B cell (primary cell): ENCODE data around the gene NAB2. TPM values are rescaled to one million over a fixed set of nuclear protein-coding genes. Genes with fewer than 3 reads are reported as not detected.

Source experiments
- ATAC-seq: fragments of 200-7000 bp; cut with Tn5 transposase; one replicate; pipeline ENCODE4 v1.10.0; 2021; ENCODE audit warnings: low read depth, mild to moderate bottlenecking, moderate number of reproducible peaks, moderate library complexity
- CTCF ChIA-PET: fragments of 350-600 bp; sonication (Branson Sonifier 250); formaldehyde crosslinking; loops from one replicate; lab custom pipeline; 2021; ENCODE audit warnings: antibody characterized with exemption, inconsistent platforms; lab: Charles Lee
- POLR2A ChIA-PET: fragments of 350-600 bp; sonication (Branson Sonifier 250); formaldehyde crosslinking; loops from one replicate; lab custom pipeline; 2021; ENCODE audit warnings: antibody characterized with exemption; lab: Charles Lee
- DNase-seq: peaks from one replicate; pipeline ENCODE4 v3.0.0; 2013
- H2AFZ ChIP-seq: 2 replicates; pipeline ENCODE4 v1.6.1; 2012; ENCODE audit warnings: mild to moderate bottlenecking, low read depth, low read length; ENCODE audit not compliant: insufficient read depth, poor library complexity, severe bottlenecking
- H3K27ac ChIP-seq, 2 donors: 1 replicate in 1 of 2; 2 replicates in 1 of 2; pipeline ENCODE4 v1.5.1; 2012 to 2013; ENCODE audit warnings: low read length in 2 of 2, mild to moderate bottlenecking in 2 of 2, moderate library complexity in 1 of 2
- H3K27me3 ChIP-seq, 4 experiments: fragments of 200-600 bp in 1 of 4; sonication (generic) in 1 of 4; replicated peaks in 1 of 4; 1 replicate in 2 of 4; 2 replicates in 2 of 4; pipeline versions ENCODE4 v1.6.1 to v1.7.0; 2013 to 2016; ENCODE audit warnings: low read length in 3 of 4, mild to moderate bottlenecking in 2 of 4, mixed read lengths in 1 of 4, moderate library complexity in 1 of 4; ENCODE audit not compliant: insufficient read depth in 4 of 4, control insufficient read depth in 3 of 4; ENCODE audit errors: control extremely low read depth in 1 of 4
- H3K36me3 ChIP-seq, 2 experiments: replicated peaks in 1 of 2; 1 replicate in 1 of 2; 2 replicates in 1 of 2; pipeline versions ENCODE4 v1.6.1 to v1.7.1; 2013; ENCODE audit warnings: low read length in 1 of 2; ENCODE audit not compliant: insufficient read depth in 2 of 2, control insufficient read depth in 1 of 2; ENCODE audit errors: control extremely low read depth in 1 of 2, extremely low read depth in 1 of 2
- H3K4me1 ChIP-seq, 2 donors: fragments of 200-600 bp in 1 of 2; sonication (generic) in 1 of 2; 1 replicate in 1 of 2; 2 replicates in 1 of 2; pipeline versions ENCODE4 v1.5.1 to v1.6.1; 2013 to 2017; ENCODE audit warnings: low read length in 2 of 2; ENCODE audit not compliant: control insufficient read depth in 2 of 2, insufficient read depth in 2 of 2
- H3K4me2 ChIP-seq: replicated peaks from 2 replicates; pipeline ENCODE3; 2012; ENCODE audit warnings: mild to moderate bottlenecking, low read depth, low read length; ENCODE audit not compliant: poor library complexity, severe bottlenecking
- H3K4me3 ChIP-seq, 5 experiments: fragments of 200-600 bp in 1 of 5; sonication (generic) in 1 of 5; 1 replicate in 3 of 5; 2 replicates in 2 of 5; pipeline versions ENCODE4 v1.5.1 to v1.7.0; 2011 to 2016; ENCODE audit warnings: low read length in 4 of 5, mild to moderate bottlenecking in 4 of 5, low read depth in 2 of 5, control low read depth in 1 of 5, moderate library complexity in 1 of 5; ENCODE audit not compliant: insufficient read depth in 1 of 5; ENCODE audit errors: control extremely low read depth in 1 of 5, extremely low read depth in 1 of 5
- H3K79me2 ChIP-seq: fragments of 200-600 bp; sonication (generic); one replicate; pipeline ENCODE4 v1.6.0; 2016; ENCODE audit warnings: low read length; ENCODE audit not compliant: control insufficient read depth, insufficient read depth
- H3K9ac ChIP-seq: fragments of 200-600 bp; sonication (generic); 2 replicates; pipeline ENCODE4 v1.6.1; 2017; ENCODE audit warnings: mild to moderate bottlenecking, low read length, moderate library complexity
- H3K9me3 ChIP-seq, 3 donors: one replicate each; pipeline versions ENCODE4 v1.6.1 to v1.7.1; 2013; ENCODE audit warnings: low read length in 2 of 3; ENCODE audit not compliant: control insufficient read depth in 2 of 3, insufficient read depth in 1 of 3; ENCODE audit errors: control extremely low read depth in 1 of 3
- H4K20me1 ChIP-seq: 2 replicates; pipeline ENCODE4 v1.6.0; 2012; ENCODE audit warnings: mild to moderate bottlenecking, low read length; ENCODE audit not compliant: insufficient read depth, control insufficient read depth, poor library complexity, severe bottlenecking
- H3K27ac Mint-ChIP-seq: one replicate; pipeline ENCODE4 v1.8.0; 2021; ENCODE audit warnings: mixed read lengths
- H3K27me3 Mint-ChIP-seq: one replicate; pipeline ENCODE4 v1.8.0; 2021; ENCODE audit warnings: mixed read lengths
- H3K4me1 Mint-ChIP-seq: one replicate; pipeline ENCODE4 v1.8.0; 2021; ENCODE audit warnings: mixed read lengths
- H3K4me3 Mint-ChIP-seq: one replicate; pipeline ENCODE4 v1.8.0; 2021; ENCODE audit warnings: mixed read lengths
- H3K9me3 Mint-ChIP-seq: one replicate; pipeline ENCODE4 v1.8.0; 2022; ENCODE audit warnings: mixed read lengths; ENCODE audit not compliant: insufficient read depth
- EZH2 ChIP-seq: IDR thresholded peaks from 2 replicates; pipeline ENCODE4 v1.6.1; 2012; ENCODE audit warnings: borderline replicate concordance, low read depth, mild to moderate bottlenecking, moderate library complexity, low read length; ENCODE audit not compliant: insufficient read depth, poor library complexity, severe bottlenecking
- WGBS: methylation state at CpG from one replicate; pipeline ENCODE4 v1.1.5; 2013; ENCODE audit warnings: missing lambda C conversion rate; ENCODE audit not compliant: insufficient coverage; 5-methylcytosine and 5-hydroxymethylcytosine counted together
- intact Hi-C: fragments of 100-400 bp; cut with micrococcal nuclease; formaldehyde crosslinking; loops from one replicate; pipeline ENCODE4 v1.10.0; 2022
- polyA plus RNA-seq: library from polyadenylated mRNA; depleted of rRNA; stranded (reverse); fragments of >200 nt; gene quantifications from 2 replicates; pipeline ENCODE4 v1.2.3, GENCODE V29; 2012
- total RNA-seq, 2 donors: library from RNA; stranded (reverse); fragments of 120-200 nt in 1 of 2; gene quantifications; 1 replicate in 1 of 2; 2 replicates in 1 of 2; pipeline versions ENCODE4 v1.2.3 to v1.2.4, GENCODE V29; 2013 to 2022
- TF ChIP-seq, protein P1 (sequence below): fragments of 200-600 bp; IDR thresholded peaks from one replicate; pipeline ENCODE4 v1.8.0; 2022; ENCODE audit warnings: antibody characterized with exemption, mild to moderate bottlenecking

The NAB2 gene
- total and polyA plus RNA-seq, 2 donors (not counting 1 experiment from before 2014, with no cell fraction given), result 6.7 to 52.1 TPM

DNA sequence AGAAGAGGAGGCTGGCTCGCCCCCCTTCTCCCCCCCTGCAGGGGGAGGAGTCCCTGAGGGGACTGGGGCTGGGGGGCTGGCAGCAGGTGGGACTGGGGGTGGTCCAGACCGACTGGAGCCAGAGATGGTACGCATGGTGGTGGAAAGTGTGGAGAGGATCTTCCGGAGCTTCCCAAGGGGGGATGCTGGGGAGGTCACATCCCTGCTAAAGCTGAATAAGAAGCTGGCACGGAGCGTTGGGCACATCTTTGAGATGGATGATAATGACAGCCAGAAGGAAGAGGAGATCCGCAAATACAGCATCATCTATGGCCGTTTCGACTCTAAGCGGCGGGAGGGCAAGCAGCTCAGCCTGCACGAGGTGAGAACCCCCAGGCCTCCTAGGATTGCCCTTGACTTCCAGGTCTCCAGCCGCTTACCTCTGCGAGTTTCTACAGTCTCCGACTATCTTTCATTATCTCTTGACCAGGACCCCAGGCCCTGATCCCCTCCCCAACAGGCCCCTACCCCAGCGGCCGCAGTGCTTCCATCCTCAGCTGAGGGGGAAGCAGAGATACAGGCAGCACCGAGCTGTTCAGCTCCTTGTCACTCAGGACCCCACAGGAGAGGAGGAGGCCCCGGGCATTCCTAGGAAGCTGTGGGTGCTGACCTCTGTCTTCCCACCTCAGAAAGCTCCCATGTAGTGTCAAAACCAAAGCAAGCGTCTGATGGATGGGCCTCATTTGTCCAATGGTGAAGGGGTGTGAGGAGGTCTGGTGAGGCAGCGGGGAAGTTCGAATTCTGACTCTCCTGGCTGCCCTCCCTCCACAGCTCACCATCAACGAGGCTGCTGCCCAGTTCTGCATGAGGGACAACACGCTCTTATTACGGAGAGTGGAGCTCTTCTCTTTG is 3.0 kb downstream of the NAB2 start:
- Histone ChIP-seq H3K27ac (peak overlapping the region in 1 of 2 donors; percentile 3), H4K20me1 (peaks cover 18% of the 10 kb centered on the region), H3K4me1 (peaks cover 22 to 42% of the 10 kb centered on the region in 2 donors), H3K4me3 (no peak overlapping the region), H3K9me3 (no peaks in the 10 kb centered on the region), H3K27me3 (no peaks in the 10 kb centered on the region), H3K9ac (no peak overlapping the region), H3K4me2 (no peak overlapping the region), H3K79me2 (peaks cover 16% of the 10 kb centered on the region), H3K36me3 (peaks cover 0 to 31% of the 10 kb centered on the region in 2 experiments), H2AFZ (no peak overlapping the region)
- WGBS, result 93% methylated on average over 18 of the region's 25 CpGs
- ChIA-PET POLR2A (interaction anchor here (1.0 to 3.6 kb wide), 7 partner anchors 11 to 21 kb away, joined by 3 to 56 read pairs (median 4); partner anchors contain the start of gene STAT6), CTCF (interaction anchor here (1.4 to 18.5 kb wide), 6 partner anchors 15 to 90 kb away, joined by 3 to 406 read pairs (median 6); partner anchors contain the start of genes NEMP1 and STAT6)
- Mint-ChIP-seq H3K4me3 (peak overlapping the region; percentile 17), H3K27me3 (no peaks in the 10 kb centered on the region), H3K9me3 (no peaks in the 10 kb centered on the region), H3K4me1 (peaks cover 62% of the 10 kb centered on the region), H3K27ac (peak overlapping the region; percentile 80)
- ATAC-seq, result no peak
- intact Hi-C loops, result loop anchor here (2.0 kb wide), 1 partner anchor 13 kb away; the partner anchor contains the start of gene NEMP1
- DNase-seq, result peak; percentile 23
- no peak for TF ChIP-seq EZH2
- TF ChIP-seq, protein P1, sequence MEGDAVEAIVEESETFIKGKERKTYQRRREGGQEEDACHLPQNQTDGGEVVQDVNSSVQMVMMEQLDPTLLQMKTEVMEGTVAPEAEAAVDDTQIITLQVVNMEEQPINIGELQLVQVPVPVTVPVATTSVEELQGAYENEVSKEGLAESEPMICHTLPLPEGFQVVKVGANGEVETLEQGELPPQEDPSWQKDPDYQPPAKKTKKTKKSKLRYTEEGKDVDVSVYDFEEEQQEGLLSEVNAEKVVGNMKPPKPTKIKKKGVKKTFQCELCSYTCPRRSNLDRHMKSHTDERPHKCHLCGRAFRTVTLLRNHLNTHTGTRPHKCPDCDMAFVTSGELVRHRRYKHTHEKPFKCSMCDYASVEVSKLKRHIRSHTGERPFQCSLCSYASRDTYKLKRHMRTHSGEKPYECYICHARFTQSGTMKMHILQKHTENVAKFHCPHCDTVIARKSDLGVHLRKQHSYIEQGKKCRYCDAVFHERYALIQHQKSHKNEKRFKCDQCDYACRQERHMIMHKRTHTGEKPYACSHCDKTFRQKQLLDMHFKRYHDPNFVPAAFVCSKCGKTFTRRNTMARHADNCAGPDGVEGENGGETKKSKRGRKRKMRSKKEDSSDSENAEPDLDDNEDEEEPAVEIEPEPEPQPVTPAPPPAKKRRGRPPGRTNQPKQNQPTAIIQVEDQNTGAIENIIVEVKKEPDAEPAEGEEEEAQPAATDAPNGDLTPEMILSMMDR, result no peak
